HEK293 (cell line): ENCODE results near the gene IGIP.

Experiments used
- CTCF ChIA-PET: fragments of 350-600 bp; formaldehyde crosslinking; extraction: SDS; loops from one replicate; lab custom pipeline; 2021; ENCODE audit warnings: antibody characterized with exemption; lab: Yijun Ruan, JAX
- POLR2A ChIA-PET: fragments of 300-600 bp; formaldehyde crosslinking; extraction: SDS; loops from one replicate; lab custom pipeline; 2020; ENCODE audit warnings: antibody characterized with exemption, inconsistent platforms; lab: Yijun Ruan, JAX
- H3K27ac ChIP-seq: fragments of 200-500 bp; sonication (Bioruptor generic); 2 replicates; pipeline ENCODE4 v1.5.1; 2014; ENCODE audit warnings: low read depth, low read length, control low read depth, inconsistent platforms; ENCODE audit errors: extremely low read depth
- H3K36me3 ChIP-seq, 2 experiments: fragments of 200-500 bp in 1 of 2; sonication (Bioruptor generic) in 1 of 2; 1 replicate in 1 of 2; 2 replicates in 1 of 2; pipeline ENCODE4 v1.5.1; 2014 to 2017; ENCODE audit warnings: inconsistent platforms in 2 of 2, low read length in 2 of 2; ENCODE audit not compliant: control insufficient read depth in 2 of 2, insufficient read depth in 1 of 2
- H3K4me1 ChIP-seq: fragments of 200-500 bp; sonication (Bioruptor generic); 2 replicates; pipeline ENCODE4 v1.5.1; 2014; ENCODE audit warnings: mild to moderate bottlenecking, low read length, inconsistent platforms; ENCODE audit not compliant: control insufficient read depth, insufficient read depth
- H3K4me3 ChIP-seq: 2 replicates; pipeline ENCODE4 v1.5.1; 2011; ENCODE audit warnings: low read depth, mild to moderate bottlenecking, control low read depth, low read length, moderate library complexity
- H3K9me3 ChIP-seq: fragments of 200-500 bp; sonication (Bioruptor generic); 2 replicates; pipeline ENCODE4 v1.5.1; 2014; ENCODE audit warnings: low read depth, low read length, inconsistent platforms; ENCODE audit not compliant: control insufficient read depth, insufficient read depth
- AEBP2 ChIP-seq: fragments of 450-650 bp; formaldehyde crosslinking; IDR thresholded peaks from 2 replicates; pipeline ENCODE4 v1.5.1; 2016; ENCODE audit warnings: missing biosample characterization, missing genetic modification characterization, borderline replicate concordance
- GLI4 ChIP-seq: fragments of 450-650 bp; formaldehyde crosslinking; IDR thresholded peaks from 2 replicates; pipeline ENCODE4 v1.5.1; 2016; ENCODE audit warnings: missing biosample characterization, missing genetic modification characterization
- GLIS1 ChIP-seq: fragments of 450-650 bp; formaldehyde crosslinking; IDR thresholded peaks from 2 replicates; pipeline ENCODE4 v1.5.1; 2016; ENCODE audit warnings: missing biosample characterization, missing genetic modification characterization
- REPIN1 ChIP-seq: fragments of 450-650 bp; formaldehyde crosslinking; IDR thresholded peaks from 2 replicates; pipeline ENCODE4 v1.5.1; 2017; ENCODE audit warnings: missing biosample characterization, missing genetic modification characterization, low read depth
- SP7 ChIP-seq: fragments of 450-650 bp; formaldehyde crosslinking; IDR thresholded peaks from 2 replicates; pipeline ENCODE4 v1.5.1; 2016; ENCODE audit warnings: missing biosample characterization, missing genetic modification characterization
- YY2 ChIP-seq: fragments of 450-650 bp; formaldehyde crosslinking; IDR thresholded peaks from 2 replicates; pipeline ENCODE4 v1.5.1; 2016; ENCODE audit warnings: missing biosample characterization, missing genetic modification characterization
- ZBTB49 ChIP-seq: fragments of 450-650 bp; formaldehyde crosslinking; IDR thresholded peaks from 2 replicates; pipeline ENCODE4 v1.5.1; 2016; ENCODE audit warnings: missing biosample characterization, missing genetic modification characterization, low read depth
- ZFP3 ChIP-seq: fragments of 450-650 bp; formaldehyde crosslinking; IDR thresholded peaks from 2 replicates; pipeline ENCODE4 v1.5.1; 2016; ENCODE audit warnings: low read depth, missing biosample characterization, missing genetic modification characterization
- ZFP69B ChIP-seq: fragments of 450-650 bp; formaldehyde crosslinking; IDR thresholded peaks from 2 replicates; pipeline ENCODE4 v1.5.1; 2016; ENCODE audit warnings: missing biosample characterization, missing genetic modification characterization
- ZNF157 ChIP-seq: fragments of 450-650 bp; formaldehyde crosslinking; IDR thresholded peaks from 2 replicates; pipeline ENCODE4 v1.5.1; 2016; ENCODE audit warnings: missing biosample characterization, missing genetic modification characterization
- ZNF280C ChIP-seq: fragments of 450-650 bp; formaldehyde crosslinking; IDR thresholded peaks from 2 replicates; pipeline ENCODE4 v1.5.1; 2016; ENCODE audit warnings: missing biosample characterization, missing genetic modification characterization
- ZNF335 ChIP-seq: fragments of 450-650 bp; formaldehyde crosslinking; conservative IDR thresholded peaks from 2 replicates; pipeline ENCODE4 v1.5.1; 2016; ENCODE audit warnings: missing biosample characterization, missing genetic modification characterization
- ZNF488 ChIP-seq: fragments of 450-650 bp; formaldehyde crosslinking; IDR thresholded peaks from 2 replicates; pipeline ENCODE4 v1.5.1; 2016; ENCODE audit warnings: missing biosample characterization, missing genetic modification characterization
- ZNF600 ChIP-seq: fragments of 450-650 bp; formaldehyde crosslinking; IDR thresholded peaks from 2 replicates; pipeline ENCODE4 v1.5.1; 2016; ENCODE audit warnings: missing biosample characterization, missing genetic modification characterization
- ZNF623 ChIP-seq: fragments of 450-650 bp; formaldehyde crosslinking; IDR thresholded peaks from 2 replicates; pipeline ENCODE4 v1.5.1; 2016; ENCODE audit warnings: missing biosample characterization, missing genetic modification characterization
- ZNF658 ChIP-seq: fragments of 450-650 bp; formaldehyde crosslinking; IDR thresholded peaks from 2 replicates; pipeline ENCODE4; 2016; ENCODE audit warnings: missing biosample characterization, missing genetic modification characterization
- ZNF830 ChIP-seq: fragments of 450-650 bp; IDR thresholded peaks from 2 replicates; pipeline ENCODE4 v1.5.0; 2018; ENCODE audit warnings: missing biosample characterization, missing genetic modification characterization, low read depth, mild to moderate bottlenecking, moderate library complexity

Gene IGIP

GRCh38 chr5:140152022-140152999 is 26.6 kb downstream of the IGIP start:
- POLR2A ChIA-PET: interaction anchor here (0.6 kb wide), 1 partner anchor 181 kb away, joined by 3 read pairs; no protein-coding TSS in a partner anchor
- CTCF ChIA-PET: interaction anchor here (0.5 to 9.2 kb wide), 7 partner anchors 7 to 365 kb away, joined by 3 to 94 read pairs (median 7); no protein-coding TSS in a partner anchor
- Histone ChIP-seq H3K36me3 (no peaks in the 10 kb centered on the region), H3K9me3 (no peaks in the 10 kb centered on the region), H3K4me3 (no peak overlapping the region), H3K27ac (no peak overlapping the region), H3K4me1 (no peaks in the 10 kb centered on the region; the same call in 1 of the 2 replicates)
- TF ChIP-seq AEBP2 (no peak), ZNF335 (tag by site-specific recombination) (peak; percentile 22; the same call in 1 of the 2 replicates), ZNF600 (tag by site-specific recombination) (no peak), ZNF488 (tag by site-specific recombination) (no peak), ZNF623 (no peak)

GRCh38 chr5:140153255-140153654 is 27.5 kb downstream of the IGIP start:
- no peaks in the 10 kb centered on the region for H3K9me3 ChIP-seq
- no peaks in the 10 kb centered on the region; the same call in 1 of the 2 replicates for H3K4me1 ChIP-seq
- H3K4me3 ChIP-seq: no peak overlapping the region
- no peaks in the 10 kb centered on the region for H3K36me3 ChIP-seq
- no peak for TF ChIP-seq ZNF830
- no peak for TF ChIP-seq ZNF658
- TF ChIP-seq ZNF280C: no peak
- TF ChIP-seq ZFP69B (tag by site-specific recombination): no peak
- TF ChIP-seq GLIS1 (tag by site-specific recombination): no peak
- no peak for TF ChIP-seq YY2
- TF ChIP-seq SP7: no peak
- TF ChIP-seq REPIN1 (tag by site-specific recombination): no peak
- TF ChIP-seq ZNF157 (tag by site-specific recombination): no peak
- TF ChIP-seq ZBTB49: no peak
- TF ChIP-seq GLI4 (tag by site-specific recombination): no peak
- no peak for TF ChIP-seq ZNF600 (tag by site-specific recombination)
- no peak for TF ChIP-seq ZFP3 (tag by site-specific recombination)
- CTCF ChIA-PET: interaction anchor here (0.6 to 9.2 kb wide), 6 partner anchors 8 to 366 kb away, joined by 3 to 94 read pairs (median 8); no protein-coding TSS in a partner anchor
- H3K27ac ChIP-seq: no peak overlapping the region
- POLR2A ChIA-PET: no interaction called here
